NOMO-1 (cell line): ENCODE measurements around the gene ACTL7A.
"Not testable (repeated sequence)": the region's sequence is repeated elsewhere in the genome, so short reads cannot be mapped to it uniquely, and the experiment has no call there.

Experiments used
- DNase-seq, 2 experiments: peaks; one replicate each; lab custom pipeline; 2025; ENCODE audit not compliant: unreplicated experiment in 2 of 2; lab: John Stamatoyannopoulos, UW

The ACTL7A gene

GRCh38 chr9:108848296-108848695, 13.8 kb upstream of the ACTL7A start:
- DNase-seq: not testable (repeated sequence)

- no peak for DNase-seq
Observed at GRCh38 chr9:108850293-108850897, 11.7 kb upstream of the ACTL7A start.

- no peak for DNase-seq
Observed at GRCh38 chr9:108851138-108851537, 10.9 kb upstream of the ACTL7A start.

GRCh38 chr9:108852079-108852478, 10.0 kb upstream of the ACTL7A start:
- no peak for DNase-seq

GRCh38 chr9:108854094-108854493, 8.0 kb upstream of the ACTL7A start:
- no peak for DNase-seq

- no peak for DNase-seq
Observed at GRCh38 chr9:108854641-108855528, 7.2 kb upstream of the ACTL7A start.

GRCh38 chr9:108855529-108855886, 6.6 kb upstream of the ACTL7A start:
- DNase-seq: no peak

- DNase-seq: no peak
Observed at GRCh38 chr9:108855888-108856287, 6.2 kb upstream of the ACTL7A start, which contains the start of gene ACTL7B. Gene ACTL7B (minus strand): TSS chr9:108855986. CDS start chr9:108855930, 56 bp downstream.

- DNase-seq: no peak
Observed at GRCh38 chr9:108857572-108857971, 4.5 kb upstream of the ACTL7A start.

GRCh38 chr9:108859459-108860114, 2.5 kb upstream of the ACTL7A start:
- DNase-seq: no peak

GRCh38 chr9:108860354-108860753, 1.7 kb upstream of the ACTL7A start:
- peak in 1 of 2 experiments; percentile 13 for DNase-seq

GRCh38 chr9:108860764-108861163, 1.3 kb upstream of the ACTL7A start:
- no peak for DNase-seq

GRCh38 chr9:108861464-108861863, 602 bp upstream of the ACTL7A start:
- DNase-seq: no peak

- DNase-seq: no peak
Observed at GRCh38 chr9:108863891-108864290, 1.8 kb downstream of the ACTL7A start.

GRCh38 chr9:108864446-108864845, 2.4 kb downstream of the ACTL7A start:
- no peak for DNase-seq

- DNase-seq: no peak
Observed at GRCh38 chr9:108865037-108865436, 3.0 kb downstream of the ACTL7A start.

GRCh38 chr9:108866001-108866420, 3.9 kb downstream of the ACTL7A start:
- DNase-seq: no peak

- DNase-seq: no peak
Observed at GRCh38 chr9:108867116-108867515, 5.0 kb downstream of the ACTL7A start.

- DNase-seq: no peak
Observed at GRCh38 chr9:108867829-108868228, 5.8 kb downstream of the ACTL7A start.

GRCh38 chr9:108869092-108869725, 7.1 kb downstream of the ACTL7A start:
- no peak for DNase-seq
